A549 (cell line): ENCODE measurements around the gene PSMB10.

ENCODE experiments used
- BHLHE40 ChIP-seq: IDR thresholded peaks from 2 replicates; pipeline ENCODE4 v1.6.1; 2012; ENCODE audit warnings: low read depth, low read length, inconsistent platforms
- CTCF ChIP-seq: fragments of >200 bp; sonication (Bioruptor Twin); formaldehyde crosslinking; IDR thresholded peaks from 3 replicates; pipeline ENCODE4 v1.5.1; 2016
- ELK1 ChIP-seq: fragments of 150-350 bp; IDR thresholded peaks from 2 replicates; pipeline ENCODE4 v1.6.1; 2014; ENCODE audit warnings: low read depth, mild to moderate bottlenecking, low read length
- EP300 ChIP-seq, 2 experiments: fragments of >200 bp; sonication (Bioruptor Twin); formaldehyde crosslinking; IDR thresholded peaks; 2 replicates in 1 of 2; 3 replicates in 1 of 2; pipeline ENCODE4 v1.6.1; 2016 to 2017
- HEYL ChIP-seq: fragments of 250-450 bp; sonication (Bioruptor Pico); IDR thresholded peaks from 2 replicates; pipeline ENCODE4 v1.8.0; 2021; ENCODE audit warnings: mild to moderate bottlenecking, moderate library complexity
- POLR2A ChIP-seq: IDR thresholded peaks from 2 replicates; pipeline ENCODE4 v1.6.1; 2012; ENCODE audit warnings: mild to moderate bottlenecking, low read length
- POLR2AphosphoS2 ChIP-seq: conservative IDR thresholded peaks from 2 replicates; pipeline ENCODE4 v1.6.1; 2012; ENCODE audit warnings: low read length, improper control_type of control experiment, inconsistent platforms
- REST ChIP-seq: fragments of 200-600 bp; sonication (generic); IDR thresholded peaks from 2 replicates; pipeline ENCODE4 v1.6.1; 2016; ENCODE audit warnings: antibody characterized with exemption, mild to moderate bottlenecking, moderate library complexity

GRCh38 chr16:67979955-67980678 is 43.5 kb upstream of the PSMB10 start, which contains the start of gene DPEP3:
- no peak for TF ChIP-seq POLR2AphosphoS2
- no peak for TF ChIP-seq POLR2A
- no peak for TF ChIP-seq HEYL (CRISPR knock-in tag)
- no peak for TF ChIP-seq ELK1
- no peak for TF ChIP-seq EP300 (IDR thresholded peaks at IDR 0.05)
- TF ChIP-seq CTCF = no peak
- TF ChIP-seq BHLHE40 = no peak
- TF ChIP-seq REST = no peak
